Ascending aorta (tissue), 2 donors: Measurements from ENCODE around the gene FAM131C. TPM values are rescaled to one million over a fixed set of nuclear protein-coding genes. Genes with fewer than 3 reads are reported as not detected.

Source experiments
- DNase-seq, 2 donors: peaks; one replicate each; pipeline ENCODE4 v3.0.0-alpha.2; 2019; ENCODE audit warnings: low spot score in 2 of 2
- H3K27ac ChIP-seq, 2 donors: fragments of 200-600 bp; sonication (generic); one replicate each; pipeline ENCODE4 v1.5.1; 2016 to 2017; ENCODE audit warnings: mild to moderate bottlenecking in 1 of 2
- H3K27me3 ChIP-seq: fragments of 200-600 bp; sonication (generic); one replicate; pipeline ENCODE4 v1.5.1; 2017
- H3K36me3 ChIP-seq, 2 donors: fragments of 200-600 bp; sonication (generic); one replicate each; pipeline ENCODE4 v1.5.1; 2016
- H3K4me1 ChIP-seq, 2 donors: fragments of 200-600 bp; sonication (generic); one replicate each; pipeline ENCODE4 v1.5.1; 2016 to 2017; ENCODE audit warnings: mild to moderate bottlenecking in 1 of 2
- H3K4me3 ChIP-seq, 2 donors: fragments of 200-600 bp; sonication (generic); one replicate each; pipeline ENCODE4 v1.5.1; 2016 to 2017; ENCODE audit warnings: mild to moderate bottlenecking in 1 of 2
- H3K9me3 ChIP-seq, 2 donors: fragments of 200-600 bp; sonication (generic); one replicate each; pipeline ENCODE4 v1.5.1; 2016
- intact Hi-C: fragments of 100-400 bp; cut with DNase I; formaldehyde crosslinking; loops from one replicate; pipeline ENCODE4 v1.15.1; 2023
- total RNA-seq: library from RNA; depleted of rRNA; stranded (reverse); fragments of >200 nt; gene quantifications from one replicate; pipeline ENCODE4 v1.1.0, GENCODE V29; 2016
- TF ChIP-seq, protein P1 (sequence below), 3 experiments: fragments of 200-600 bp in 2 of 3; fragments of 450-650 bp in 1 of 3; sonication (generic) in 2 of 3; IDR thresholded peaks; one replicate each; pipeline ENCODE4 v1.5.1; 2016 to 2019; ENCODE audit warnings: antibody characterized with exemption in 3 of 3, mild to moderate bottlenecking in 1 of 3, moderate library complexity in 1 of 3

The FAM131C gene
- total RNA-seq, 1 donor from 2014 or later = 0.21 TPM

DNA sequence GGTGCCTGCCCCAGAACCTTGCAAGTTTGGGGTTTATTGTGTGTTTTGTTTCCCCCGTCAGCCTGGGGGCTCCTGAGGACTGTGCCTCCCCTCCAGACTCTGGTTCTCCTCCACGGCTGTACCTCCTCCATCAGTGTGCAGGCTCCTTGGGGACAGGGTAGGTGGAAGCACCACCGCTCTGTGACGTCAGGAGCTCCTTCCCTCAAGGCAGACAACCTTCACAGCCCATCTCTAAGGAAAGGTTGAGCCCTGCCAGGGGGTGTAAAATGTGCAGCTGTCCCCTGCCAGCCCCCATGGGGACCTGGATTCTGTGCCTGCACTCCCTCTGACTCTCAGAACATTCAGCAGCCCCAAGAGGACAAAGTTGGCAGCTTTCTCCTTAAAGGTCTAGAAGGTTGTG lies 55.1 kb downstream of the FAM131C start:
- H3K4me1 ChIP-seq = peaks cover 20 to 53% of the 10 kb centered on the region in 2 donors
- no peak for DNase-seq
- intact Hi-C loops = loop anchor here (5.0 kb wide), 2 partner anchors 129 to 221 kb away; no protein-coding TSS in a partner anchor
- TF ChIP-seq, protein P1, sequence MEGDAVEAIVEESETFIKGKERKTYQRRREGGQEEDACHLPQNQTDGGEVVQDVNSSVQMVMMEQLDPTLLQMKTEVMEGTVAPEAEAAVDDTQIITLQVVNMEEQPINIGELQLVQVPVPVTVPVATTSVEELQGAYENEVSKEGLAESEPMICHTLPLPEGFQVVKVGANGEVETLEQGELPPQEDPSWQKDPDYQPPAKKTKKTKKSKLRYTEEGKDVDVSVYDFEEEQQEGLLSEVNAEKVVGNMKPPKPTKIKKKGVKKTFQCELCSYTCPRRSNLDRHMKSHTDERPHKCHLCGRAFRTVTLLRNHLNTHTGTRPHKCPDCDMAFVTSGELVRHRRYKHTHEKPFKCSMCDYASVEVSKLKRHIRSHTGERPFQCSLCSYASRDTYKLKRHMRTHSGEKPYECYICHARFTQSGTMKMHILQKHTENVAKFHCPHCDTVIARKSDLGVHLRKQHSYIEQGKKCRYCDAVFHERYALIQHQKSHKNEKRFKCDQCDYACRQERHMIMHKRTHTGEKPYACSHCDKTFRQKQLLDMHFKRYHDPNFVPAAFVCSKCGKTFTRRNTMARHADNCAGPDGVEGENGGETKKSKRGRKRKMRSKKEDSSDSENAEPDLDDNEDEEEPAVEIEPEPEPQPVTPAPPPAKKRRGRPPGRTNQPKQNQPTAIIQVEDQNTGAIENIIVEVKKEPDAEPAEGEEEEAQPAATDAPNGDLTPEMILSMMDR (IDR thresholded peaks at IDR 0.05) = no peak
- H3K4me3 ChIP-seq = peak overlapping the region; percentile 51 to 74
- H3K27me3 ChIP-seq = no peaks in the 10 kb centered on the region
- peaks cover 0 to 4% of the 10 kb centered on the region in 2 donors for H3K36me3 ChIP-seq
- H3K9me3 ChIP-seq = no peaks in the 10 kb centered on the region
- H3K27ac ChIP-seq = peak overlapping the region; percentile 95 to 98

GRCh38 chr1:16017461-16018303 lies 55.8 kb downstream of the FAM131C start, which contains the start of gene HSPB7:
Gene HSPB7, minus strand, starts transcription at chr1:16018043. Its CDS starts 80 bp downstream, at chr1:16017963.
- no peaks in the 10 kb centered on the region for H3K9me3 ChIP-seq
- intact Hi-C loops = loop anchor here (5.0 kb wide), 2 partner anchors 130 to 220 kb away; no protein-coding TSS in a partner anchor
- TF ChIP-seq, protein P1 (IDR thresholded peaks at IDR 0.05) = no peak
- H3K27ac ChIP-seq = peak within 1 kb of the TSS; percentile 95 to 98
- H3K27me3 ChIP-seq = no peaks in the 10 kb centered on the region
- DNase-seq = peak; percentile 65 to 95
- H3K4me3 ChIP-seq = peak within 1 kb of the TSS; percentile 51 to 74
- peaks cover 0 to 4% of the 10 kb centered on the region in 2 donors for H3K36me3 ChIP-seq
- H3K4me1 ChIP-seq = peaks cover 20 to 58% of the 10 kb centered on the region in 2 donors

- no peaks in the 10 kb centered on the region for H3K9me3 ChIP-seq
- no peak for DNase-seq
- TF ChIP-seq, protein P1 (IDR thresholded peaks at IDR 0.05) = no peak
- peaks cover 0 to 4% of the 10 kb centered on the region in 2 donors for H3K36me3 ChIP-seq
- peak overlapping the region; percentile 95 to 98 for H3K27ac ChIP-seq
- intact Hi-C loops = loop anchor here (5.0 kb wide), 2 partner anchors 130 to 220 kb away; no protein-coding TSS in a partner anchor
- peak overlapping the region; percentile 51 to 74 for H3K4me3 ChIP-seq
- H3K4me1 ChIP-seq = peaks cover 24 to 63% of the 10 kb centered on the region in 2 donors
- no peaks in the 10 kb centered on the region for H3K27me3 ChIP-seq
Measured at GRCh38 chr1:16017076-16017460, 56.4 kb downstream of the FAM131C start.

GRCh38 chr1:16015960-16016901 lies 57.2 kb downstream of the FAM131C start:
- Histone ChIP-seq H3K4me3 (peak overlapping the region; percentile 51 to 74), H3K36me3 (peaks cover 0 to 4% of the 10 kb centered on the region in 2 donors), H3K27ac (peak overlapping the region; percentile 95 to 98), H3K4me1 (peaks cover 24 to 63% of the 10 kb centered on the region in 2 donors), H3K9me3 (no peaks in the 10 kb centered on the region), H3K27me3 (no peaks in the 10 kb centered on the region)
- peak; percentile 59 to 92 for DNase-seq
- TF ChIP-seq, protein P1 (IDR thresholded peaks at IDR 0.05) = no peak
- intact Hi-C loops = loop anchor here (5.0 kb wide), 2 partner anchors 131 to 219 kb away; no protein-coding TSS in a partner anchor

GRCh38 chr1:16015491-16015890 lies 58.0 kb downstream of the FAM131C start:
- Histone ChIP-seq H3K9me3 (no peaks in the 10 kb centered on the region), H3K4me1 (peaks cover 24 to 62% of the 10 kb centered on the region in 2 donors), H3K4me3 (peak overlapping the region; percentile 51 to 74), H3K27me3 (no peaks in the 10 kb centered on the region), H3K27ac (peak overlapping the region; percentile 95 to 98), H3K36me3 (peaks cover 0 to 4% of the 10 kb centered on the region in 2 donors)
- TF ChIP-seq, protein P1 (IDR thresholded peaks at IDR 0.05) = no peak
- no peak for DNase-seq
- intact Hi-C loops = loop anchor here (5.0 kb wide), 2 partner anchors 132 to 218 kb away; no protein-coding TSS in a partner anchor
